GM23248 (cell line): ENCODE measurements around the gene CLCN7. TPM values are rescaled to one million over a fixed set of nuclear protein-coding genes. Genes with fewer than 3 reads are reported as not detected.

Experiments
- DNase-seq: peaks from one replicate; pipeline ENCODE4 v3.0.0-alpha.2; 2015
- H2AFZ ChIP-seq: fragments of 200-600 bp; sonication (generic); 2 replicates; pipeline ENCODE4 v1.6.1; 2016; ENCODE audit warnings: antibody characterized with exemption
- H3F3A ChIP-seq: fragments of 200-600 bp; sonication (generic); 2 replicates; pipeline ENCODE4 v1.6.1; 2016; ENCODE audit warnings: mild to moderate bottlenecking, antibody characterized with exemption, mixed run types; ENCODE audit not compliant: insufficient read depth
- H3K27ac ChIP-seq: fragments of 200-600 bp; sonication (generic); 2 replicates; pipeline ENCODE4 v1.5.1; 2016; ENCODE audit warnings: mild to moderate bottlenecking
- H3K27me3 ChIP-seq: fragments of 200-600 bp; sonication (generic); replicated peaks from 2 replicates; pipeline ENCODE4 v1.6.1; 2016; ENCODE audit warnings: mild to moderate bottlenecking; ENCODE audit not compliant: insufficient read depth
- H3K36me3 ChIP-seq: fragments of 200-600 bp; sonication (generic); 2 replicates; pipeline ENCODE4 v1.6.1; 2016; ENCODE audit warnings: low read depth, mild to moderate bottlenecking
- H3K4me1 ChIP-seq: fragments of 200-600 bp; sonication (generic); 2 replicates; pipeline ENCODE4 v1.6.1; 2016; ENCODE audit warnings: mild to moderate bottlenecking; ENCODE audit not compliant: insufficient read depth
- H3K4me2 ChIP-seq: fragments of 200-600 bp; sonication (generic); one replicate; pipeline ENCODE4 v1.6.1; 2016; ENCODE audit warnings: mild to moderate bottlenecking; ENCODE audit not compliant: unreplicated experiment
- H3K4me3 ChIP-seq: fragments of 200-600 bp; sonication (generic); 2 replicates; pipeline ENCODE4 v1.5.1; 2016; ENCODE audit warnings: mild to moderate bottlenecking
- H3K79me2 ChIP-seq: fragments of 200-600 bp; sonication (generic); 2 replicates; pipeline ENCODE4 v1.6.1; 2016; ENCODE audit warnings: mild to moderate bottlenecking; ENCODE audit not compliant: insufficient read depth
- H3K9ac ChIP-seq: fragments of 200-600 bp; sonication (generic); 2 replicates; pipeline ENCODE4 v1.6.1; 2016; ENCODE audit warnings: mild to moderate bottlenecking
- H3K9me2 ChIP-seq: fragments of 200-600 bp; sonication (generic); 2 replicates; pipeline ENCODE4 v1.6.1; 2016; ENCODE audit warnings: mixed run types, mild to moderate bottlenecking, moderate library complexity; ENCODE audit not compliant: insufficient read depth
- H3K9me3 ChIP-seq: fragments of 200-600 bp; sonication (generic); one replicate; pipeline ENCODE4 v1.6.1; 2017; ENCODE audit warnings: low read depth
- H4K20me1 ChIP-seq: fragments of 200-600 bp; sonication (generic); 2 replicates; pipeline ENCODE4 v1.6.0; 2016; ENCODE audit not compliant: insufficient read depth
- EZH2 ChIP-seq: fragments of 200-600 bp; sonication (generic); IDR thresholded peaks from 2 replicates; pipeline ENCODE4 v1.6.1; 2018; ENCODE audit warnings: antibody characterized with exemption, mild to moderate bottlenecking; ENCODE audit not compliant: insufficient read depth, poor library complexity, severe bottlenecking
- EZH2phosphoT487 ChIP-seq: fragments of 200-600 bp; sonication (generic); IDR thresholded peaks from 2 replicates; pipeline ENCODE4 v1.6.1; 2018; ENCODE audit warnings: antibody characterized with exemption, moderate library complexity, mild to moderate bottlenecking, low read depth; ENCODE audit not compliant: insufficient read depth
- WGBS, 2 experiments: methylation state at CpG; one replicate each; pipeline ENCODE4 v1.1.6; 2015 to 2017; ENCODE audit warnings: low lambda C conversion rate in 2 of 2, low coverage in 1 of 2; ENCODE audit errors: missing lambda C conversion rate in 2 of 2; 5-methylcytosine and 5-hydroxymethylcytosine counted together
- in situ Hi-C: fragments of 300-500 bp; cut with MboI; formaldehyde crosslinking; loops from 2 replicates; pipeline ENCODE4 v1.15.0; 2020
- polyA plus RNA-seq: library from polyadenylated mRNA; unstranded; fragments of >200 nt; fragmentation: Nextera tagmentation; extraction: Ambion mirVana; gene quantifications from 2 replicates; pipeline ENCODE4 v1.2.1, GENCODE V29; 2016
- total RNA-seq: library from RNA; depleted of rRNA; stranded (reverse); fragments of >200 nt; shearing (Covaris generic); gene quantifications from 2 replicates; pipeline ENCODE4 v1.2.3, GENCODE V29; 2014

The CLCN7 gene
- total and polyA plus RNA-seq, 2 experiments from 2014 or later, result 33.6 to 39.3 TPM

DNA sequence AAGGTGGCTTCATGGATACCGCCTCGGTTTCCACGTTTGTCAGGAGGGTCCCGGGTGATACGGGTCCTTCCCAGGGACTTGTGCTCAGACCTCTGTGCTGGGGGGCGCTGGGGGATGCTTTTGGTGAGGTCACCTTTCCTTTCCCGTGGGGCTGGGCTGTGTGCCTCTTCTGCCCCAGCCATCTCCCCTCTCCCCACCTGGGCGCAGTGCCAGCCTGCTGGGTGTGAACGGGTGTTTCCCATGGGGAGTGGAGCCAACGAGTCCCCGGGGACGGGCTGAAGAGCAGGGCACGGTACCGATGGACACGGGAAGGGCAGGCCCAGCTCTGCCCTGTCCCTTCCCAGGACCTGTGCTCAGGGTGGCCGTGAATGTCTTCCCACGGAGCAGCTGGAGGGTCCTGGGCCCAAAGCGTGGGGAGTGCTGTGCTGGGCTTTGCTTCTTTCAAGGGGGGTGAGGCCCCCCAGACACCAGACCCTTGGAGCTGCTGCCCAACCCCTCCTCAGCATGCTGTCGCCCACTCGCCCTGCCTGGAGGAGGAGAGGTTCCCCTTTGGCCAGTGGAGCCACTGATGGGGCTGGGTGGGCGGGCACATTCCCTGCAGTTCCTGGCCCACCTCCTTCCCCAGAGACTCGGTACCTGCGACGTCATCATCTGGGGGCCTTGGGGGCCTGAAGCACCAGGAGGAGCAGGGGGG is 33.8 kb upstream of the CLCN7 start:
- Histone ChIP-seq H3K4me1 (no peaks in the 10 kb centered on the region), H3K27me3 (no peaks in the 10 kb centered on the region), H3K4me2 (no peak overlapping the region), H3K36me3 (no peaks in the 10 kb centered on the region), H3K9me2 (no peaks in the 10 kb centered on the region), H3K79me2 (no peaks in the 10 kb centered on the region), H3K9me3 (no peaks in the 10 kb centered on the region), H3K27ac (no peak overlapping the region), H3K9ac (no peak overlapping the region), H2AFZ (no peak overlapping the region), H4K20me1 (no peaks in the 10 kb centered on the region), H3F3A (no peaks in the 10 kb centered on the region), H3K4me3 (no peak overlapping the region)
- DNase-seq, result no peak
- in situ Hi-C loops, result no loop called here
- 81 to 82% methylated on average over 20 to 24 of the region's 24 CpGs for WGBS, 2 experiments
- TF ChIP-seq EZH2 (no peak), EZH2phosphoT487 (no peak)

DNA sequence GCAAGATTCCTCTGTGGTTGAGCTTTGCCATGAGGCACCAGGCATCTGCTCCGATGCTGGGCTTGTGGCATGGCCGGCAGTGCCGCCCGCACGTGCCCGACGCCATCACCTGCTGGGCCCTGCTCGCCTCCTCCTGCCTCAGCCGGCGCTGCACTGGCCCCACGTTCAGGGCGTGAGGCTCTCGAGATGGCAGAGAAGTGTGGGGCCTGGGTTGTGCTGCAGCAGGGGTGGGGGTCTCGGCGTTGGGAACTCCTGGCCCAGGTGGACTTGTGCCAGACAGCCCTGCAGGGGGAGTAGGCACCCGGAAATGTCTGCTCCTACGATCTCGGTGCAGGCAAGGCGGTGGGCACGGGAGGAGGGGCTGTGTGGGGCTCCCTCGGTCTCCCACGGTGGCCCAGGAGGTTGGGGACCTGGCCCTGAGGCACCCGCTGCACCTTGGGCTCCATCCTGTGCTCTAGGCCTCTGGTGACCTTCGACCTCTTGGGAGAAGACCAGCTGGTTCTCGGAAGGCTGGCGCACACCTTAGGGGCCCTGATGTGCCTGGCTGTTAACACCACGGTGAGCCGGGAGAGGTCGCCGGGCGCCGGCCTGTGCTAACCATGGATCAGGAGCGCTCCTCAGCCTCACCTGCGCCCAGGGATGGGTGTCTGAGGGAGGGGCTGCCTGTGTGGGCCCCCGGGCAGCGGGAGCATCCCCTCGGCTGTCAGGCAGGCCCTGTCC is 31.8 kb upstream of the CLCN7 start:
- TF ChIP-seq EZH2phosphoT487 (no peak), EZH2 (no peak)
- no peak overlapping the region for H3K4me3 ChIP-seq
- H3K9me3 ChIP-seq, result no peaks in the 10 kb centered on the region
- peaks cover 7% of the 10 kb centered on the region; the same call in 1 of the 2 replicates for H3K36me3 ChIP-seq
- H3K4me1 ChIP-seq, result no peaks in the 10 kb centered on the region
- H3K27ac ChIP-seq, result no peak overlapping the region
- no peaks in the 10 kb centered on the region for H3F3A ChIP-seq
- 87 to 93% methylated on average over 29 to 34 of the region's 37 CpGs for WGBS, 2 experiments
- H3K9ac ChIP-seq, result no peak overlapping the region
- H4K20me1 ChIP-seq, result no peaks in the 10 kb centered on the region
- no peak overlapping the region for H2AFZ ChIP-seq
- in situ Hi-C loops, result no loop called here
- no peaks in the 10 kb centered on the region for H3K9me2 ChIP-seq
- DNase-seq, result no peak
- no peaks in the 10 kb centered on the region for H3K27me3 ChIP-seq
- no peak overlapping the region for H3K4me2 ChIP-seq
- H3K79me2 ChIP-seq, result no peaks in the 10 kb centered on the region

DNA sequence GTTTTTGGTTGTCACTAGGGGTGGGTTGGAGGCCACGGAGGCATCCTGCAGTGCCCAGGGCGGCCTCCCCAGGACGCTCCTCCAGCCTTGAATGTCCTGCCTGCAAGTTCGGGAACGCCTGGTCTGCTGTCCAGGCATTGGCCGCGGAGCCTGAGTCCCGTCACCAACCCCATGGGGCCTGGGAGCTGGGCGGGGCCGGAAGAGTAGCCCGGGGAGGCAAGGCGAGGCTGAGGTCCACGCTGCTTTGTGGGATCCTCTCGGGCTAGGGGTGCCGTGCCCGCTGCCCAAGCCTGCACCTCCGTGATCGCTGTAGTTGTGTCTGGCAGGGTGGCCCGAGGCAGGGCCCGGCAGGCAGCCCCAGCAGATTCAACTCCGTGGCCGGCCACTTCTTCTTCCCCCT is 31.1 kb upstream of the CLCN7 start:
- no peak for DNase-seq
- Histone ChIP-seq H3K36me3 (peaks cover 7% of the 10 kb centered on the region; the same call in 1 of the 2 replicates), H3K9me3 (no peaks in the 10 kb centered on the region), H3K4me3 (no peak overlapping the region), H2AFZ (no peak overlapping the region), H3K27ac (no peak overlapping the region), H3K4me1 (no peaks in the 10 kb centered on the region), H3K27me3 (no peaks in the 10 kb centered on the region), H3F3A (no peaks in the 10 kb centered on the region), H4K20me1 (no peaks in the 10 kb centered on the region), H3K9ac (no peak overlapping the region), H3K4me2 (no peak overlapping the region), H3K79me2 (no peaks in the 10 kb centered on the region), H3K9me2 (no peaks in the 10 kb centered on the region)
- WGBS, 2 experiments, result 92 to 96% methylated on average over 22 of the region's 22 CpGs
- in situ Hi-C loops, result no loop called here
- no peak for TF ChIP-seq EZH2phosphoT487
- no peak for TF ChIP-seq EZH2

DNA sequence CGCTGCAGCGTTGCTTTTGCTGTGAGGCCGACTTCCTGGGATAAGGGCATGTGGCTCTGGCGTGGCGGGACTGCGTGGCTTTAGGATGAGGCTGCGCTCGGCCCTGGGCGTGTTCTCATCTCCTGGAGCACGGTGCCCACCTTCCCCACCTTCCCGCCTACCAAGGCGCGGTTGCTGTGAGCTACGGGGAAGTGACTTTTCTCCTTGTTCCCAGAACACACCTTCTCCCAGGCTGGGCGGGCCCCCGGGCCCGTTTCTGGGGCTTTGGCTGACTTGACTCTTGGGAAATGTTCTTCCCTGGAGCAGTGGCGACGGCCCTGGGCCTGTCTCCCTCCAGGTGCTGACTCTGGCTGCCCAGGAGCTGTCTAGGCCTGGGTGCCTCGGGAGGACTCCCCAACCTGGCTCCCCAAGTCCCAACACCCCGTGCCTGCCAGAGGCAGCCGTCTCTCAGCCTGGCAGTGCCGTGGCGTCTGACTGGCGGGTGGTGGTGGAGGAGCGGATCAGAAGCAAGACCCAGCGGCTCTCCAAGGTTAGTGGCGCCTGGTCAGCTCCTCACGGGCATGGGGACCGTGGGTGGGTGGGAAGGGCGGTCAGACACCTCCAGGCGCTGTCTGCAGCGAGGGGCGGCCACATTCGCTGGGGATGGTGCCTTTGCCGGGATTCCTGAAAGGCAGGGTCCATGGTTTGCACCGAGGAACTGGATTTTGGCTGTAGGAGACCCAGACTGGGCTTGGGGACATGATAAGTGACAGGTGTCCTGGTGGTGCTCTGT is 30.4 kb upstream of the CLCN7 start:
- no peak overlapping the region for H3K9ac ChIP-seq
- in situ Hi-C loops, result no loop called here
- 94 to 97% methylated on average over 26 to 35 of the region's 37 CpGs for WGBS, 2 experiments

More for the DNA sequence above, 30.4 kb upstream of the CLCN7 start:
- H3K4me1 ChIP-seq, result no peaks in the 10 kb centered on the region
- no peak overlapping the region for H3K27ac ChIP-seq
- no peak for TF ChIP-seq EZH2phosphoT487
- no peak for TF ChIP-seq EZH2
- no peaks in the 10 kb centered on the region for H3K9me2 ChIP-seq
- H3F3A ChIP-seq, result no peaks in the 10 kb centered on the region
- H3K9me3 ChIP-seq, result no peaks in the 10 kb centered on the region
- no peak overlapping the region for H3K4me2 ChIP-seq
- H3K79me2 ChIP-seq, result no peaks in the 10 kb centered on the region
- H3K4me3 ChIP-seq, result no peak overlapping the region
- H3K36me3 ChIP-seq, result peaks cover 7% of the 10 kb centered on the region; the same call in 1 of the 2 replicates
- H4K20me1 ChIP-seq, result no peaks in the 10 kb centered on the region
- no peak for DNase-seq
- H3K27me3 ChIP-seq, result no peaks in the 10 kb centered on the region
- no peak overlapping the region for H2AFZ ChIP-seq
